ENCODE data around the gene PRR13. TPM values are rescaled to one million over a fixed set of nuclear protein-coding genes. Genes with fewer than 3 reads are reported as not detected.
"Not testable (repeated sequence)": the region's sequence is repeated elsewhere in the genome, so short reads cannot be mapped to it uniquely, and the experiment has no call there.

Gene PRR13
- total RNA-seq, 3 donors from 2014 or later (not counting 1 experiment from before 2014, with no cell fraction given), result 214 to 233 (median 231) TPM

DNA sequence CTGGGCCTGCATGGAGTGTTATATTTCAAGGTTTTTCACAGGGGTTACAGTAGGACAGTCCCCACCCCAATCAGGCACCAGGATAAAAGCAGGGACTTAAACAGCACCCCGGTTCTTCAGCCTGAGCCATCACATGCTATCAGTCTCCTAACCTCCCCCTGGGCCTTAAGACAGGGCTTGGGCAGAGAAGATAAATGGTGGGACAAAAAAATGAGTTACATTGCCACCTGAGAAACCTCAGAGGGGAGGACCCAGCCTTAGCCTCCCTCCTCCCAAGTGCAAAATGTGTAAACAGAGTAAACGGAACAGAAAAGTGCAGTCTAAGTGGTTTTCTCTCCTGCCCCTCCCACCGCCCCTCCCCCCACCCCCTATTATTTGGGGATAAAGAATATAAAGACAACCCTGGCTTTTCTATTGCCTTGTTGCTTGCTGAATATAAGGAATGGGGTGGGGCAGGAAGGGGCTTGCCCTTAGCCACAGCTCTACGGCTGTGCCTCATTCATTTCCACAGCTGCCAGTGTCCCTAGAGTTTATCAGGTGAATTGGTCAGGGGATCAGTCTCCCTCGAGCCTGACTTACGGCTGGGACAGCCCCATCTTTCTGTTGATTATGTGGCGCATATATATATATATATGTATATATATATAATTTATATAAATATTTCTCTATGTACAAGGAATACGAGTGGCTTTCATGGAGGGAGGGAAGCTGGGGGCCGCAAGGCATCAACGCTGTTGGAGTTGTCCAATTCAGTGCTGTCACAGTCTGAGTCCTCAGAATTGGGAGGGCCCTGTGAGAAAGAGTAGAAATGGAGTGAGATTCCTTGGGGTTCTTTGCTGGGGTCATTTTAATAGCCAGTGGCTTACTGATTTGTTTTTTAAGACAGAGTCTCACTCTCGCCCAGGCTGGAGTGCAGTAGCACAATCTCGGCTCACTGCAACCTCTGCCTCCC is 39.2 kb downstream of the PRR13 start:
- no peak overlapping the region for H3K4me3 Mint-ChIP-seq
- no peaks in the 10 kb centered on the region for H3K9me3 Mint-ChIP-seq
- Histone ChIP-seq H3K4me1 (ENCODE audit: control insufficient read depth, insufficient read depth, low read length) (no peaks in the 10 kb centered on the region), H3K27ac (ENCODE audit: low read length) (no peak overlapping the region), H3K27me3 (ENCODE audit: control insufficient read depth, insufficient read depth, low read length) (no peaks in the 10 kb centered on the region), H3K9me3 (ENCODE audit: control insufficient read depth, insufficient read depth, low read length) (no peaks in the 10 kb centered on the region), H3K4me3 (ENCODE audit: low read length) (no peak overlapping the region), H3K36me3 (ENCODE audit: control insufficient read depth, insufficient read depth, low read length) (peaks cover 84% of the 10 kb centered on the region)
- TF ChIP-seq, protein P1, sequence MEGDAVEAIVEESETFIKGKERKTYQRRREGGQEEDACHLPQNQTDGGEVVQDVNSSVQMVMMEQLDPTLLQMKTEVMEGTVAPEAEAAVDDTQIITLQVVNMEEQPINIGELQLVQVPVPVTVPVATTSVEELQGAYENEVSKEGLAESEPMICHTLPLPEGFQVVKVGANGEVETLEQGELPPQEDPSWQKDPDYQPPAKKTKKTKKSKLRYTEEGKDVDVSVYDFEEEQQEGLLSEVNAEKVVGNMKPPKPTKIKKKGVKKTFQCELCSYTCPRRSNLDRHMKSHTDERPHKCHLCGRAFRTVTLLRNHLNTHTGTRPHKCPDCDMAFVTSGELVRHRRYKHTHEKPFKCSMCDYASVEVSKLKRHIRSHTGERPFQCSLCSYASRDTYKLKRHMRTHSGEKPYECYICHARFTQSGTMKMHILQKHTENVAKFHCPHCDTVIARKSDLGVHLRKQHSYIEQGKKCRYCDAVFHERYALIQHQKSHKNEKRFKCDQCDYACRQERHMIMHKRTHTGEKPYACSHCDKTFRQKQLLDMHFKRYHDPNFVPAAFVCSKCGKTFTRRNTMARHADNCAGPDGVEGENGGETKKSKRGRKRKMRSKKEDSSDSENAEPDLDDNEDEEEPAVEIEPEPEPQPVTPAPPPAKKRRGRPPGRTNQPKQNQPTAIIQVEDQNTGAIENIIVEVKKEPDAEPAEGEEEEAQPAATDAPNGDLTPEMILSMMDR (IDR thresholded peaks at IDR 0.05), result no peak
- intact Hi-C loops (cut with micrococcal nuclease), result no loop called here
- 87% methylated on average over 7 of the region's 12 CpGs for WGBS (ENCODE audit: insufficient coverage)
- DNase-seq, result no peak
- peaks cover 22 to 31% of the 10 kb centered on the region in 2 donors for H3K4me1 Mint-ChIP-seq
- H3K27me3 Mint-ChIP-seq (ENCODE audit: low read depth in 2 of 2), result no peaks in the 10 kb centered on the region
- peaks cover 10% of the 10 kb centered on the region for H3K36me3 Mint-ChIP-seq
- peak overlapping the region in 1 of 2 donors; percentile 31 for H3K27ac Mint-ChIP-seq
- no peak for ATAC-seq

DNA sequence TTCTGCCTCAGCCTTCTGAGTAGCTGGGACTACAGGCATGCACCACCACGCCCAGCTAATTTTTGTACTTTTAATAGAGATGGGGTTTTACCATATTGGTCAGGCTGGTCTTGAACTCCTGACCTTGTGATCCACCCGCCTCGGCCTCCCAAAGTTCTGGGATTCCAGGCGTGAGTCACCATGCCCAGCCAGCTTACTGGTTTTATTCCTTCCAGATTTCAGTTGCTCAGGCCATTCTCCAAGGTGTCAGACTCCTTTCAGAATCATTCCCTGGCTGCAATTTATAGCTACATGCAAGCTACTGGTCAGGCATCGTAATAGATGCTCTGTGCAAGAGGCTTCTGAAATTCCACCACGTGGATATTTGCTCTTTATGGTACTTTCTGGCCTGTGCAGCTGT is 39.9 kb downstream of the PRR13 start:
- H3K4me1 Mint-ChIP-seq, result peaks cover 16 to 28% of the 10 kb centered on the region in 2 donors
- H3K27ac Mint-ChIP-seq, result peak overlapping the region; percentile 58 to 64
- H3K9me3 ChIP-seq (ENCODE audit: control insufficient read depth, insufficient read depth, low read length); H3K36me3 Mint-ChIP-seq; H3K27me3 Mint-ChIP-seq (ENCODE audit: low read depth in 2 of 2); H3K27me3 ChIP-seq (ENCODE audit: control insufficient read depth, insufficient read depth, low read length); intact Hi-C loops (cut with micrococcal nuclease); H3K9me3 Mint-ChIP-seq; DNase-seq; H3K4me3 ChIP-seq (ENCODE audit: low read length); H3K4me1 ChIP-seq (ENCODE audit: control insufficient read depth, insufficient read depth, low read length); H3K27ac ChIP-seq (ENCODE audit: low read length); H3K4me3 Mint-ChIP-seq; ATAC-seq: not testable (repeated sequence)
- 91% methylated on average over 6 of the region's 6 CpGs for WGBS (ENCODE audit: insufficient coverage)
- peaks cover 84% of the 10 kb centered on the region for H3K36me3 ChIP-seq (ENCODE audit: control insufficient read depth, insufficient read depth, low read length)

DNA sequence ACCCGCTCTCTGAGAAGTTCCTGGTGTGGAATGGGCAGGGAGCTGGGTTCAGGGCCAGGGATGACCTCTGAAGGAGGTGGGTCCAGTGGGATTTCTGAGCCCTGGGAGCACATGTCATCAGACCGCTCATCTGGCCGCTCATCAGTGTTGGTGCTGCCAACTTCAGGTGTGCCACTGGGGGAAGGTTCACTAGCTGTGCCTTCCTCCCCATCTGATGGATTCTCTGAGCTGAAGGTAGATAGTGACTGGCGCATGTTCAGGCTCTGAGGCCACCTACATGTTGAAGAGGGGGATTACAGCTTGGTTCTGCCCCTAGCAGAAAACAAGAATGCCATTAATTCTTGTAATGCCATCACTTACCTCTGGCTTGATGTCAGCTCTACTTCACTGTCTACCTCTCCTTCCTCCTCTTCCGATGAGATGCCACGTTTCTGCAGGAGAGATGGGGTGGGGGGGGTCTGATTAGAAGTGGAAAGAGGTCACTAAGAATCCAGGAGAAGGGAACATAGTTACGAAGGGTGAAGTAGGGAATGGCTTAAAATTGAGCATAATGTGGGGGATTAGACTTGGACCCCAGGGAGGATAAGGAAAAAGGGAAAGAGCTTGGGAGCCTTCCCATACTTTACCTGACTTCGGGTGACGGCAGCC is 40.5 kb downstream of the PRR13 start:
- no peaks in the 10 kb centered on the region for H3K9me3 ChIP-seq (ENCODE audit: control insufficient read depth, insufficient read depth, low read length)
- H3K36me3 Mint-ChIP-seq, result peaks cover 10% of the 10 kb centered on the region
- intact Hi-C loops (cut with micrococcal nuclease), result no loop called here
- H3K4me1 ChIP-seq (ENCODE audit: control insufficient read depth, insufficient read depth, low read length), result peaks cover 13% of the 10 kb centered on the region
- WGBS (ENCODE audit: insufficient coverage), result 97% methylated on average over 8 of the region's 9 CpGs
- H3K4me3 Mint-ChIP-seq, result no peak overlapping the region
- ATAC-seq (peak in 2 of 3 donors; percentile 40 to 62), DNase-seq (peak in 1 of 2 donors; percentile 50)
- H3K27ac Mint-ChIP-seq, result peak overlapping the region; percentile 58 to 64
- peaks cover 82% of the 10 kb centered on the region for H3K36me3 ChIP-seq (ENCODE audit: control insufficient read depth, insufficient read depth, low read length)
- no peak overlapping the region for H3K27ac ChIP-seq (ENCODE audit: low read length)
- no peaks in the 10 kb centered on the region for H3K27me3 Mint-ChIP-seq (ENCODE audit: low read depth in 2 of 2)
- no peaks in the 10 kb centered on the region for H3K27me3 ChIP-seq (ENCODE audit: control insufficient read depth, insufficient read depth, low read length)
- TF ChIP-seq, protein P1 (IDR thresholded peaks at IDR 0.05), result no peak
- H3K9me3 Mint-ChIP-seq, result no peaks in the 10 kb centered on the region
- no peak overlapping the region for H3K4me3 ChIP-seq (ENCODE audit: low read length)
- H3K4me1 Mint-ChIP-seq, result peaks cover 11 to 25% of the 10 kb centered on the region in 2 donors

DNA sequence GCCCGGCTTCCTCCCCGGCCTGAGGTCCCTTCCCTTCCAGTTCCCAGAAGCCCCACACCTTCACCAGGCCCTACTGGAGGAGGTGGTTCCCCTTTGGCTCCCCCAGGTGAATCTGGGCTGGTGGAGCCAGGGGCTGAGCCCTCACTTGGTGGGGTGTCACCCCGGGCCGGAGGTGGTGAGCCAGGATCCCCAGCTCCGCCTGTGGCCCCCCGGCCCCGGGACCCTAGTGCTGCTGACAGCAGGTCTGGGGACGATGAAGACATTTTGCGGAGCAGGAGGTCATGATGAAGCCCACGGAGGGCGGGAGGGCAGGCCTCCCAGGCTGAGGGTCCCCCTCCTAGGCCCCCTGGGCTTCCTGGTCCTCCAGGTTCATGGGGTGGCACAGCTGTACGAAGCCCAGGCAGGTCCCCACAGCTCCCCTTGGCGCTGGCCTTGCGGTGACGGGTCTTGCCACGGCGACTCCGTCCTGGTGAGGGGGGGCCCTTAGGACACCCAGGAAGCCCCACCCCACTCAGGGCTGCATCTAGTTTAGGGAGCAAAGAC is 41.2 kb downstream of the PRR13 start:
- WGBS (ENCODE audit: insufficient coverage), result 96% methylated on average over 17 of the region's 18 CpGs
- Mint-ChIP-seq H3K27me3 (ENCODE audit: low read depth in 2 of 2) (no peaks in the 10 kb centered on the region), H3K36me3 (peaks cover 10% of the 10 kb centered on the region), H3K9me3 (no peaks in the 10 kb centered on the region), H3K4me1 (peaks cover 11 to 26% of the 10 kb centered on the region in 2 donors), H3K4me3 (no peak overlapping the region), H3K27ac (peak overlapping the region; percentile 69 to 80)
- peak in 1 of 3 donors; percentile 9 for ATAC-seq
- H3K4me3 ChIP-seq (ENCODE audit: low read length), result no peak overlapping the region
- intact Hi-C loops (cut with micrococcal nuclease), result no loop called here
- H3K27me3 ChIP-seq (ENCODE audit: control insufficient read depth, insufficient read depth, low read length), result no peaks in the 10 kb centered on the region
- H3K9me3 ChIP-seq (ENCODE audit: control insufficient read depth, insufficient read depth, low read length), result no peaks in the 10 kb centered on the region
- peaks cover 14% of the 10 kb centered on the region for H3K4me1 ChIP-seq (ENCODE audit: control insufficient read depth, insufficient read depth, low read length)
- H3K36me3 ChIP-seq (ENCODE audit: control insufficient read depth, insufficient read depth, low read length), result peaks cover 80% of the 10 kb centered on the region
- no peak overlapping the region for H3K27ac ChIP-seq (ENCODE audit: low read length)
- TF ChIP-seq, protein P1 (IDR thresholded peaks at IDR 0.05), result no peak
- no peak for DNase-seq
